Activated CD8-positive, alpha-beta memory T cell treated with anti-CD3 and anti-CD28 coated beads, Interleukin-2, amount 50 U/mL, for 48 hours (primary cell): ENCODE measurements around the gene ULK4.
"Not testable (repeated sequence)": the region's sequence is repeated elsewhere in the genome, so short reads cannot be mapped to it uniquely, and the experiment has no call there.

Source experiments
- DNase-seq: peaks from one replicate; pipeline ENCODE4 v3.0.0-alpha.2; 2020

ULK4 gene

DNA sequence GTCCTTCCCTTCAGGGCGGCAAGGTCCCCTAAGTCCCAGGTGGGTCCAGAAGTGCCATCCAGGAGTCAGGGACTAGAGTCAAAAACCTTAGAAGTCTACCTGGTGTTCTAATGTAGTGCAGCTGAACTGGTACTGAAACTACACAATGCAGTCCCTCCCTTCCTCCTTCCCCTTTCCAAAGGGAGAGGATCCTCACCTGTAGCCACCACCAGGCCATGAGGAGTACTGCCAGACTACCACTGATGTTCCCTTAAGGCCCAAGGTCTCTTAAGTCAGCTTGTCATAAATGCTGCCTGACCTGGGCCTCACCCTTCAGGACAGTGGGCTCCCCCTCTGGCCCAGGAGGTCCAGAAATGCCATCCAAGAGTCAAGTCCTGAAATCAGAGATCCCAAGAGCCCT is 98.9 kb downstream of the ULK4 start:
- no peak for DNase-seq

DNA sequence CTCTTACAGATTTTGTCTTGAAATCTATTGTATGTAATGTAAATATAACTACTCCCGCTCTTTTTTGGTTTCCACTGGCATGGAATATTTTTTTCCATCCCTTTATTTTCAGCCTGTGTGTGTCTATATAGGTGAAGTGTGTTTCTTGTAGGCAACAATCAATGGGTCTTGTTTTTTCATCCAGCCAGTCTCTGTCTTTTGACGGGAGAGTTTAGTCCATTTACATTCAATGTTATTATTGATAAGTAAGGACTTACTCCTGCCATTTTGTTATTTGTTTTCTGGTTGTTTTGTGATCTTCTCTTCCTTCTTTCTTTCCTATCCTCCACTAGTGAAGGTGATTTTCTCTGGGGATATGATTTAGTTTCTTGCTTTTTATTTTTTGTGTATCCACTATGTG is 101.4 kb downstream of the ULK4 start:
- DNase-seq: not testable (repeated sequence)

DNA sequence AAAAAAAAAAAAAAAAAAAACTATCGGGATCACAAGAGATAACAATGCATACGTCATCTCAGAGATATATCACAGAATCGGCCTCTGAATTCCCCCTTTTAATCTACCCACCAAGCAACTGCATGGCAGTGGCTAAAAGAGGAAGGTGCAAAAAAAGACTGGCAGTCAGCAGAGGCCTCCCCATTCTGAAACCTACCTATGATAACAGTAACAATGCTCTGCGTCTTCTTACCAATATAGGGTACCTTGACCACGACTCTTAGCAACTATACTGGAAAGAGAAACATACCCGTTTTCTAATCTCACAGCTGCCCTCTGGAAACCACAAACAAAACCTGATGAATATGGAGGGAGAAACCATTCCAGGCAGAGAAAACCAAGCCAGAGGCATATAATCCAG is 106.9 kb downstream of the ULK4 start:
- no peak for DNase-seq

DNA sequence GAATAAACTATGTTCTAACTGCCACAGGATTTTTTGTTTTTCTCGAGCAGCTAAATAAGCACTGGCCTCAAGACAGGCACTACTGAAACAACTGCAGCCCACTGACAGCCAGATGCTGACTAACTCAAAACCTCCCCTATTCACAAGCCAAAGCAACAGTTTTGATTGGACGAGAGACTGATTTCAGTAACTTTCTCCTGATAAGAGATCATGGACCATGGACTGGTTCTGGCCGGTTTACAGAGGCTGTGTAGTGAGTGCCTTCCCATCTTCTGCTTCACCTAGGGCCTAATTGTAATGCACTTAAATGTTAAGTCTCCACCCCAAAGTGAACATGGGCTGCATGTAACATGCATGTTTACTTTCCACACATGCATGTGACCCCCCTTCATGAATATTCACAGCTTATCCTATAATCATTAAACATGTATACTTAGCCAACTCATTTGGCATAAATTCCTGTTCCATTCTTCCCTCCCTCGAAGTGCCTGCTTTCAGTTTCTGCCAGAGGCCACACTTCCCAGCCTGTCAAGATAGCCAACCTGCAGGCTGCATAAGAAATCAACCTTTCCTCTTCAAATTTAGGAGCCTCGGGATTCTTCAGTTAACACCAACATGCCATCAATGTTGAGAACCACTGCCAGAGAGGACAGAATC is 108.2 kb downstream of the ULK4 start:
- no peak for DNase-seq

DNA sequence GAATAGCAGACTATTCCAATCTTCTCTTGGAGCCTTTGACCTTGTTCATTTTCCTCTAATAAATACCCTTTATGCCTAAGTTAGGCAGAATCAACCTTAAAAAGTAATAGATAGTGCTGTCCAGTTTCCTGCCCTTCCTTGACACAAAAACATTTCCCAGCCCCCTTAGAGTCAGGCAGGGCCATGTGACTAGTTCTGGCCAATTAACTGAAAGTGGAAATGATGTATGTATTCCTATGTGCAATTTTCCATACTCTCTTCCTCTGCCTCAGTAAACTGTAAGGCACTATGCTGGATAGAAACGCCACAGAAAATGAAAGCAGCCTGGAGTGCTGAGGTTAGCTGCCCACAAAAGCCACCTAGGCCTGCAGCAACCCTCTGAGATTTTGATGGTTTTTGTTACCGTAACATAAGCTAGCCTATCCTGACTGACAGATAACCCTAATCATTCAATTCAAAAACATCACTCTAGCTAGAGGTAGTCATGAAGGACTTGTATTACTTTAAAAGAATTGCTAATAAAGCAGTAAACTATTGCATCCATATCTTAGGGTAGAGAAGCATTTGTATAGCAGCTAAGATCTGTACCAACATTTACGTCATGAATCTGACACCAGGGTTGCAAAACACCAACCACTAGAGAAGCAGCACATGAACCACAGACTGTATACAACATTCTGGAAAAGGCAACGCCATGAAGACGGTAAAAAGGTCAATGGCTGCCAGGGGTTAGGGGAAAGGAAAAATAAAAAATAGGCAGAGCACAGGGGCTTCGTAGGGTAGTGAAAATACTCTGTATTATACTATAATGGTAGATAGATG is 112.9 kb downstream of the ULK4 start:
- DNase-seq: no peak

DNA sequence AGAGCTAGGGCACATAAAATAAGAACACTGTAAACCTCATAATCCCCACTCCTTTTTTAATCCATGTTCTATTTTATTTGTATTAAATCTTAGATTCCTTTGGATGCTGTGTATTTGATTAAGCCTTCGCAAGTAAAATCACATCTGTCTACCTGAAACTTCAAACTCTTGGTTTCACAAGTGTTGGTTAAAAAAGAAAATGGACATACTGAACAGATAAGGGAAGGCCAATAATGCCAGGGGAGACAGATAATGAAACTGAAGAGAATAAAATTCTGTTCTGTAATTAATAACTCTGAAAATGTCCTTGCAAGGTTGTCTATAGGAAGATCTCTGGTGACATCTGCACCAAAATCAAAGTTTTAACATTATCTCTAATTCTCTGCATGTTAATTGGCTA is 114.2 kb downstream of the ULK4 start:
- DNase-seq: no peak

DNA sequence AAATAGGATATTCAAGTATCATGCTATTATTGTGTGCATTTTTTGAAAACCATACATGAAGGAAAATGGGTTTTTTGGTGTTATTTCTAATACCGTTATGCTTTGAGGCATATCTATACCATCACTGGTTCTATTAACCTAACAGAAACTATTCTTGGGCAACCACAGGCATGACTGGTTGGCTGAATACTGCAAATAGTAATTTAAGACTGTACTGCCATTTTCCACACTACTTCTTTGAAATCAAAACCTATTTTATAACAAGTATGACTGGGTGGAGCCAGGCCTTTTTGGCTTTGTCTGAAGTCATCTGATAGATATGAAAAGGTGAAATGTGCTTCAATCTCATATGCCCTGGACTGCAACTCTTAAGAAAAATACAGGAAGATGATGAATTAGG is 115.1 kb downstream of the ULK4 start:
- no peak for DNase-seq

DNA sequence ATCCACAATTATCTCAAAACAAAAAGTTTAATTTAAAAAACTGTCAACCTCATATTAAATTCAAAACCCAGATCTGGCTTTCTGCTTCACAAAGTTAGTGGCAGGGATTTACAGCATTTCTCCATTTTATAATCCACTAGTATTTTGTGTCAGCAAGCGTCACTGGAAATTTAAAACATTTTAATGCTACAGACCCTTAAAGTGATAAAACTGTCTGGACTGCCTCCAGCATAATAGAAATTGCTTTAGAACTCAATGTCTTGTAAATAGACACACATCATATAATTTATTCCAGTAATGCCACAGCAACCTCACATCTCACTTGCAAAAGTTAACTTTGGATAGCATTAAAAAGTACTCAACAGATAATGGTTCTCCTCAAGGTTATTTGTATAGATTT is 116.1 kb downstream of the ULK4 start:
- no peak for DNase-seq

DNA sequence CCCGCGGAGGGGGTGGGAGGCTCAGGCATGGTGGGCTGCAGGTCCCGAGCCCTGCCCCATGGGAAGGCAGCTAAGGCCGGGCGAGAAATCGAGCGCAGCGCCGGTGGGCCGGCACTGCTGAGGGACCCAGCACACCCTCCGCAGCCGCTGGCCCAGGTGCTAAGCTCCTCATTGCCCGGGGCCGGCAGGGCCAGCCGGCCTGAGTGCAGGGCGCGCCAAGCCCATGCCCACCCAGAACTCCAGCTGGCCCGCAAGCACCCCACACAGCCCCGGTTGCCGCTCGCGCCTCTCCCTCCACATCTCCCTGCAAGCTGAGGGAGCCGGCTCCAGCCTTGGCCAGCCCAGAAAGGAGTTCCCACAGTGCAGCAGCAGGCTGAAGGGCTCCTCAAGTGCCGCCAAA is 117.6 kb downstream of the ULK4 start:
- not testable (repeated sequence) for DNase-seq

DNA sequence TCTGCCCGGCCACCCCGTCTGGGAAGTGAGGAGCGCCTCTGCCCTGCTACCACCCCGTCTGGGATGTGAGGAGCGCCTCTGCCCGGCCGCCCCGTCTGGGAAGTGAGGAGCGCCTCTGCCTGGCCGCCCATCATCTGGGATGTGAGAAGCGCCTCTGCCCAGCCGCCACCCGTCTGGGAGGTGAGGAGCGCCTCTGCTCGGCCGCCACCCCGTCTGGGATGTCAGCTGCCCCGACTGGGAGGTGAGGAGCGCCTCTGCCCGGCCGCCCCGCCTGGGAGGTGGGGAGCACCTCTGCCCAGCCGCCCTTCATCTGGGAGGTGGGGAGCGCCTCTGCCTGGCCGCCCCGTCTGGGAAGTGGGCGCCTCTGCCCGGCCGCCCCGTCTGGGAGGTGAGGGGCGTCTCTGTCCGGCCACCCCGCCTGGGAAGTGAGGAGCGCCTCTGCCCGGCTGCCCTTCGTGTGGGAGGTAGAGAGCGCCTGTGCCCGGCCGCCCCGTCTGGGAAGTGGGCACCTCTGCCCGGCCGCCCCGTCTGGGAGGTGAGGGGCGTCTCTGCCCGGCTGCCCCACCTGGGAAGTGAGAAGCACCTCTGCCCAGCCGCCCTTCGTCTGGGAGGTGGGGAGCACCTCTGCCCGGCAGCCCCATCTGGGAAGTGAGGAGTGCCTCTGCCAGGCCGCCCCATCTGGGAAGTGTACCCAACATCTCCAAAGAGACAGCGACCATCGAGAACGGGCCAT is 120.8 kb downstream of the ULK4 start:
- not testable (repeated sequence) for DNase-seq

DNA sequence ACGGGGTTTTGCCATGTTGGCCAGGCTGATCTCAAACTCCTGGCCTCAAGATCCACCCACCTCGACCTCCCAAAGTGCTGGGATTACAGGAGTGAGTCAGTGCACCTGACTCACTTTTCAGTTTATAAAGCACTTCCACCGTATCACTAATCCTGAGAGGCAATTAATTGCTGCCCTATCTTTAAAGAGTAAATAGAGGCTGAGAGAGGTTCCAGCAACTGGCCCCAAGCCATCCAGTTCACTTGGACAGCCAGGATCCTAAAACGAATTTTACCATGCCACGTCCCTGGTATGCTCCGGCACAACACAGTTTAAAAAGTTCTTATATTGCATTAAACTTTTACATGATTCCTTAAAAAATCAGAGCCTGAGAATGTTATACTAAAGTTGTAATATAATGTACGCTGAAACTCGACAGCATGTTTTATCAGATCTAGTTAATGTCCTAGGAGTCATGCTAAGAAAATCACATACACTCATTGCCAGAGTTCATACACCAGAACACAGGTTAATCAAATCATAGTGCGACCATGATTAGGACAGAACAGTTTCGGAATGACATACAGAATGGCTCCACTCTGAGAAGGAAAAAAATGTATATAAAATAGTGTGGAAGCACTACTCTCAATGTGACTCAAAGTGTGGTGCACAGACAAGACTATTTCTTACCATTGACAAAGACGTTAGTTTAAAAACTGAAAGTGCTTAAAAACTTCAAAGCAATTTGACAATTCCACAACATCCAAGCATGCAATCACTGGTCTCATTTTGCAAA is 125.4 kb downstream of the ULK4 start:
- no peak for DNase-seq

DNA sequence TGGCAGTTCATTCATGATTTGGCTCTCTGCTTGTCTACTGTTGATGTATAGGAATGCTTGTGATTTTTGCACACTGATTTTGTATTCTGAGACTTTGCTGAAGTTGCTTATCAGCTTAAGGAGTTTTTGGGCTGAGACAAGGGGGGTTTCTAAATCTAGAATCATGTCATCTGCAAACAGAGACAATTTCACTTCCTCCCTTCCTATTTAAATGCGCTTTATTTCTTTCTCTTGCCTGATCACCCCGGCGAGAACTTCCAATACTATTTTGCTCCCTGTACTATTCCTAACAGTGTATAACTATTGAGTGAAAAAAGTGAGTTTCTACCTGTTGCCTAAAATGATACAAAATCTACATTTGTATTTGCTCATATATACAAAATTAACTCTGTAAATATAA is 128.3 kb downstream of the ULK4 start:
- no peak for DNase-seq

DNA sequence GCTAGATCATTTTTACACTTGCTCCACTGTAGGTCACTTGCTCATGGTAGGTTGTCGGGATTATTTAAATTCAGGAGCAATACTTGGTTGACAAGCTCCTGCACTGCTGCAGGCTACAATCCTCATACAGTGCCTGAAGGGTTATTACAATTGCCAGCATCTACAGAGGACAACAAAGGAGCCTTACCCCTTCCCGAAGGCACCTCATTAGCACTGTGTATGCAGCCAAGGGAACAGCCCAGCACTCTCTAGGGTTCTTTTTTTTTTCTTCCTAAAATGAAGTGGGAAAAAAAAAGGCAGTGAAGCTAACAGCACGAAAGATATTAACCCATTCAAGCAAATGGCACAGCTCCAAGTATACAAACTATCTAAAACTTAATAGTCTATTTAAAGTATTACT is 142.7 kb downstream of the ULK4 start:
- no peak for DNase-seq

DNA sequence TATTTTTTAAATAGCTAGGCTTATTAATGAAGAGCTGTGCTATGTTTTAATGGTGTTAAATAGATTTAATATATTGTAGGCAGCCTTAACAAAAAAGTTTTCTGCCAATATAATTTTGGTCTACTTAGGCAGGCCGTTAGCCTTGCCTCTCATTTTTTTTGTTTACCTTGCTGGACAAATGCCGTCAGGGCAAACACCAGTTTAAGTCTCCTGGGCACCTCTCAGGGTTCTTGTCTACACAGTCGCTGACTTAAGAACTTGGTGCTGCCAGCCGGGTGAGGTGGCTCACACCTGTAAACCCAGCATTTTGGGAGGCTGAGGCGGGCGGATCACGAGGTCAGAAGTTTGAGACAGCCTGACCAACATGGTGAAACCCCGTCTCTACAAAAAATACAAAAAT is 153.3 kb downstream of the ULK4 start:
- no peak for DNase-seq

DNA sequence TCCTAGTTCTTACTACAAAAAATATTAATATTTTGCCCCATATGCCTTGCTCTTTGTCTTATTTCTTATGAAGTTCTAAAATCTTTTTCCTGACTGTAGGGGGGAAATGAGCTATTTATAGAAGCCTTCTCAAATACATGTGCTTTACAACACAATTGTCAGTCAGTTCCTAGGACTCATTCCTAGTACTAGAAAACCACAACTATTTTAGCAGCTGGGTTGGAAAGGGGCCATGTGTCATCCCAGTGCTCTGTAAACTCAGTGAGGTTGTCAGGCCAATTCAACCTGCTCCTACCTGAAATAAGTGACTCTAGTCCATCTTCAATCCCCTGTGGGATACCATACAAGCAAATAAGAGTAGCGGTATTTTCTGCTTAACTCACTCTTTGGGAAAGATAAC is 153.8 kb downstream of the ULK4 start:
- DNase-seq: no peak

DNA sequence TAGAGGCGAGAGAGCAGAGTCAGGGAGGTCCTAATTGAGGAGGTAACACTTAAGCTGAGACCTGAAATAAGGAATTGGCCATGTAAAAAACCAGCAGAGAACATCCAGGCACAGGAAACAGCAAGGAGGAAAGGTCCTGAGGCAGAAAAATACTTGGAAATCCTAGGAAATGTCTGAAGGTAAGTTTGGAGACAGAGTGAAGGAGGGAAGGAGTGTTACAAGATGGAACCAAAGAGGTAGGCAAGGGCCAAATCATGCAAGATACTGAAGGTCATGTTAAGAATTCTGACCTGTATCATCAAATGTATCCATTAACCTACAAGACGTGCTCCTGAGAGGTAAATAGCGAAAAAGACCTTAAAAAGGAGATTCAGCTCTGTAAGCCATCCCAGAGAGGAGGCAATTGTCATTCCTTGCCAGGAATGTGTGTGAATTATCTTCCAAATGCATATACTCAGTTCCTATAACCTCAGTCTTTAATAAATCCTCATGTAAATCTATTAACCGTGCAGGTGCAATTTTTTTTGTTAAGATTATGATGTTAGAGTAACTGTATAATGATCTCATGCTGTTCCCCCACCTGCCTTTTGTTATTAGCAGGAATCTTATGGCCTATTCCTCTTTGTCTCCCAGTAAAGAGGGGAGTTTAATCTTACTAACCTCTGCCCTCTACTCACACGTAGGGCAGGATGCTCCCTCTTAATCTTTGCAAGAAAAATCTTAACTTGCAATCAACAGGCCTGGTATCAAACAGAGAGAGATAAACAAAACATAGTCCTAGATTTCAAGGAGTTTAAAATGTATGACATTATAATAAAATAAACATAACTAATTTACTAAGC is 166.9 kb downstream of the ULK4 start:
- no peak for DNase-seq

DNA sequence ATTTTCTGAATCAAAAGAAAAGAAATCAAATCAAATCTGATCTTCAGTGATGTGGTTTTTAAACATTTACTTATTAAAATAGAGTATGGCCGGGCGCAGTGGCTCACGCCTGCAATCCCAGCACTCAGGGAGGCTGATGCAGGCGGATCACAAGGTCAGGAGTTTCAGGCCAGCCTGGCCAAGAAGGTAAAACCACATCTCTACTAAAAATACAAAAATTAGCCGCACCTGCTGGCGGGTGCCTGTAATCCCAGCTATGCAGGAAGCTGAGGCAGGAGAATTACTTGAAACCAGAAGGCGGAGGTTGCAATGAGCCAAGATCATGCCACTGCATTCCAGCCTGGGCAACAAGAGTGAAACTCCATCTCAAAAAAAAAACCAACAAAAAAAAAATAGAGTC is 169.1 kb downstream of the ULK4 start:
- no peak for DNase-seq

DNA sequence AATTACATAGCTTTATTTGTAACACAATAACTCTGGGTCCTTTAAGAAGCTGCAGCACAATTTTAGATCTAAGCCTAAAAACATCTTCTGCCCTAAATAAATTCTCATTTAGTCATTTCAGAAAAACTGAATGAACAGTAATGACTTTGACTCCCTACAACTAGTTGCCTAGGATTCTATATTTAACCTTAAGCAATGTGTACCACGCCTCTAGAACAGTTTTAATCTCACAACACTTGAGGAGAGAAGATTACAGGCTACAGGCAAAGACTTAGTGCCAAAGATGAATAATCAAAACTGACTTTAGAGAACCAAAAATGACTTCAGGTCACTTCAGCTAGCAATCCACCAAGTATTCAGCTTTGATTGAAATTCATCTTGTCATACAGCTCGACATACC is 192.8 kb downstream of the ULK4 start:
- no peak for DNase-seq

DNA sequence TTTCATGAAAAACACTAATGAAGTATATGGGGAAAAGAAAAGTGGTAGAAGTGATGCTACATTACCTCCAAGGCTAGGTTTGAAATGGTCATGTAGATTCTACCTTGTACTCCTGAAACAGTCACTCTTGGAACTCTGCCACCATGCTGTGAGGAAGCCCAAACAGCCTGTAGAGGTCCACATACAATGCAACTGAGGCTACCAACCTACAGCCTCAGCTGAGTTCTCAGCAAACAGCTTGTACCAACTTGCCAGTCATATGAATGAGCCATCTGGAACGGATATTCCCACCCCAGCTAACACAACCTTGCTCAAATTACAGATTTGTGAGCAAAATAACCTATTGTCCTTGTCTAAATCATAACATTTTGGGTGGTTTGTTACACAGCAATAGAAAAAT is 193.5 kb downstream of the ULK4 start:
- no peak for DNase-seq

DNA sequence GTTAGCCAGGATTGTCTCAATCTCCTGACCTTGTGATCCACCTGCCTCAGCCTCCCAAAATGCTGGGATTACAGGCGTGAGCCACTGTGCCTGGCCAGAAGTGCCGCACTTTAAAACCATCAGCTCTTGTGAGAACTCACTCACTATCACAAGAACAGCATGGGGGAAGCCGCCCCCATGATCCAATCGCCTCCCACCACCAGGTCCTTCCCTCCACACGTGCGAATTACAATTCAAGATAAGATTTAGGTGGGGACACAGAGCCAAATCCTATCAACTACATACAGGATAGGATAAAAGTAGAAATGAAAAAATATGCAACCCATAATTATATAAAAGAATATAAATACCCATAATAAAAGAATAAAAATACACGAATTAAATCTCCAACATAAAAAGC is 199.0 kb downstream of the ULK4 start:
- not testable (repeated sequence) for DNase-seq

DNA sequence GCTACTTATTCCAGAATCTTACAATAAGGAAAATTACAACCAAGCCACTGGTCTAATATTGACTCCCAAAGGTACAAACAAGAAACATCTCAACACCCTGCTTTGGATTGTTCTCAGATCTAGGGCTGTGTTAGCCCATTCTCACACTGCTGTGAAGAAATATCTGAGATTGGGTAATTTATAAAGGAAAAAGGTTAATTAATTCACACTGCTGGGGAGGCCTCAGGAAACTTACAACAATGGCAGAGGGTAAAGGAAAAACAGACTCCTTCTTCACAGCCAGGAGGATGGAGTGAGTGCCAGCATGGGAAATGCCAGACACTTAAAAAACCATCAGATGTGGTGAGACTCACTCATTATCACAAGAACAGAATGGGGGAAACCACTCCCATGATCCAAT is 208.3 kb downstream of the ULK4 start:
- no peak for DNase-seq

DNA sequence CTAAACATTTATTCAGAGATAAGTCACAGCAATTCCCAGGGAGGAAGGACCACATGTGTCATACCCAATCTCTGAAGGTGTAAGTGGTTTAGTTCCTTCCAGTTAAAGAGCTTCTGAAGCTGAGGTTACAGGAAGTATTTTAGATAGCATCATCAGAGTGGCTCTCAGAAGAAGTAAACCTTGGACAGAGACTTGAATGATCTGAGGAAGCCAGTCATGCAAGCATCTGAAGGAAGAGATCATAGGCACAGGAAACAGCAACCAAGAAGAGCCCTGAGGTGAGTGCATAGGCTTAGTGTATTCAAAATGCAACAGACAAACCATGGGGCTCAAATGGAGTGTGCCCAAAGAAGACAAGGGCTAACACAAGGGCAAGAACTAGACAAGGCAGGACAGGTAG is 210.3 kb downstream of the ULK4 start:
- DNase-seq: no peak
